Natural killer cell (primary cell): ENCODE measurements around the gene CYP19A1. TPM values are rescaled to one million over a fixed set of nuclear protein-coding genes. Genes with fewer than 3 reads are reported as not detected.

Experiments used
- ATAC-seq, 3 donors: fragments of 150-1000 bp in 2 of 3; fragments of 200-7000 bp in 1 of 3; cut with Tn5 transposase; 1 replicate in 1 of 3; 2 replicates in 2 of 3; pipeline ENCODE4 v1.10.0; 2021; ENCODE audit warnings: mild to moderate bottlenecking in 2 of 3, moderate library complexity in 2 of 3
- DNase-seq, 2 donors: peaks; one replicate each; pipeline versions ENCODE4 v3.0.0 to v3.0.0-alpha.2; 2013 to 2021; ENCODE audit warnings: mixed read lengths in 1 of 2
- H3K27ac ChIP-seq: one replicate; pipeline ENCODE4 v1.5.1; 2013; ENCODE audit warnings: mild to moderate bottlenecking, low read length
- H3K27me3 ChIP-seq: one replicate; pipeline ENCODE4 v1.6.1; 2013; ENCODE audit warnings: low read length; ENCODE audit not compliant: control insufficient read depth, insufficient read depth
- H3K36me3 ChIP-seq: one replicate; pipeline ENCODE4 v1.6.1; 2013; ENCODE audit warnings: low read length; ENCODE audit not compliant: control insufficient read depth, insufficient read depth
- H3K4me1 ChIP-seq: one replicate; pipeline ENCODE4 v1.6.1; 2013; ENCODE audit warnings: low read length; ENCODE audit not compliant: control insufficient read depth, insufficient read depth
- H3K4me3 ChIP-seq: one replicate; pipeline ENCODE4 v1.5.1; 2013; ENCODE audit warnings: low read length
- H3K9me3 ChIP-seq: one replicate; pipeline ENCODE4 v1.6.1; 2013; ENCODE audit warnings: low read length; ENCODE audit not compliant: control insufficient read depth, insufficient read depth
- H3K27ac Mint-ChIP-seq, 2 donors: one replicate each; pipeline ENCODE4 v1.8.0; 2022; ENCODE audit warnings: mild to moderate bottlenecking in 2 of 2, mixed read lengths in 2 of 2, moderate library complexity in 1 of 2
- H3K27me3 Mint-ChIP-seq, 2 donors: one replicate each; pipeline ENCODE4 v1.8.0; 2022; ENCODE audit warnings: low read depth in 2 of 2, mixed read lengths in 2 of 2
- H3K36me3 Mint-ChIP-seq: one replicate; pipeline ENCODE4 v1.8.0; 2022; ENCODE audit warnings: mixed read lengths
- H3K4me1 Mint-ChIP-seq, 2 donors: one replicate each; pipeline ENCODE4 v1.8.0; 2022; ENCODE audit warnings: mixed read lengths in 2 of 2
- H3K4me3 Mint-ChIP-seq: one replicate; pipeline ENCODE4 v1.8.0; 2022; ENCODE audit warnings: mild to moderate bottlenecking, moderate library complexity, mixed read lengths
- H3K9me3 Mint-ChIP-seq, 2 donors: one replicate each; pipeline ENCODE4 v1.8.0; 2022; ENCODE audit warnings: mixed read lengths in 2 of 2
- WGBS: methylation state at CpG from one replicate; pipeline ENCODE4 v1.1.7; 2013; ENCODE audit warnings: missing lambda C conversion rate; ENCODE audit not compliant: insufficient coverage; 5-methylcytosine and 5-hydroxymethylcytosine counted together
- intact Hi-C: fragments of 100-400 bp; cut with micrococcal nuclease; formaldehyde crosslinking; loops from one replicate; pipeline ENCODE4 v1.14.2; 2022
- total RNA-seq, 4 donors: library from RNA; stranded (reverse); fragments of 120-200 nt in 1 of 4; gene quantifications; one replicate each; pipeline versions ENCODE4 v1.2.3 to v1.2.4, GENCODE V29; 2013 to 2022
- TF ChIP-seq, protein P1 (sequence below): fragments of 200-600 bp; IDR thresholded peaks from one replicate; pipeline ENCODE4 v1.8.0; 2022; ENCODE audit warnings: antibody characterized with exemption

Gene CYP19A1
- total RNA-seq, 3 donors from 2014 or later (not counting 1 experiment from before 2014, with no cell fraction given): not detected

DNA sequence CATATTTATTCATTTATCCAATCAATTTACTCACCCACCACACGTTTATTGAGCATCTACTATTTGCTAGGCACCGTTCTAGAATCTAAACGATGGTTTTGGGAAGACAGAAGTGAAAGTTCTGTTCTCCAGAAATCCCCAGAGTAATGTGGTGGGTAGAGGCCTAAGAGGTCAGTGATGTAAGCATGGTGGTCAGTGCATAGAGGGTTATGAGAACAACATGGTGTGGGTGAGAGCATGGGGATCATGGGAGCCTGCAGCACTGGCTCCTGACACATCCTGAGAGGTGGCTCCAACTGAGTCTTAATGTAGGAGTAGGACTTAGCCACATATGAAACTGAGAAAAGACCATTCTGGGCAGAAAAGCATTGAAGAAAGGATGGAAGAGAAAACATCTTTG, 158.4 kb downstream of the CYP19A1 start:
- no peak overlapping the region for H3K4me3 ChIP-seq
- no peaks in the 10 kb centered on the region for H3K4me1 Mint-ChIP-seq
- no peaks in the 10 kb centered on the region for H3K9me3 Mint-ChIP-seq
- TF ChIP-seq, protein P1, sequence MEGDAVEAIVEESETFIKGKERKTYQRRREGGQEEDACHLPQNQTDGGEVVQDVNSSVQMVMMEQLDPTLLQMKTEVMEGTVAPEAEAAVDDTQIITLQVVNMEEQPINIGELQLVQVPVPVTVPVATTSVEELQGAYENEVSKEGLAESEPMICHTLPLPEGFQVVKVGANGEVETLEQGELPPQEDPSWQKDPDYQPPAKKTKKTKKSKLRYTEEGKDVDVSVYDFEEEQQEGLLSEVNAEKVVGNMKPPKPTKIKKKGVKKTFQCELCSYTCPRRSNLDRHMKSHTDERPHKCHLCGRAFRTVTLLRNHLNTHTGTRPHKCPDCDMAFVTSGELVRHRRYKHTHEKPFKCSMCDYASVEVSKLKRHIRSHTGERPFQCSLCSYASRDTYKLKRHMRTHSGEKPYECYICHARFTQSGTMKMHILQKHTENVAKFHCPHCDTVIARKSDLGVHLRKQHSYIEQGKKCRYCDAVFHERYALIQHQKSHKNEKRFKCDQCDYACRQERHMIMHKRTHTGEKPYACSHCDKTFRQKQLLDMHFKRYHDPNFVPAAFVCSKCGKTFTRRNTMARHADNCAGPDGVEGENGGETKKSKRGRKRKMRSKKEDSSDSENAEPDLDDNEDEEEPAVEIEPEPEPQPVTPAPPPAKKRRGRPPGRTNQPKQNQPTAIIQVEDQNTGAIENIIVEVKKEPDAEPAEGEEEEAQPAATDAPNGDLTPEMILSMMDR: no peak
- H3K4me1 ChIP-seq: no peaks in the 10 kb centered on the region
- 94% methylated on average over 3 of the region's 3 CpGs for WGBS
- intact Hi-C loops: no loop called here
- peaks cover 5 to 28% of the 10 kb centered on the region in 2 donors for H3K27me3 Mint-ChIP-seq
- no peak overlapping the region for H3K4me3 Mint-ChIP-seq
- H3K36me3 Mint-ChIP-seq: no peaks in the 10 kb centered on the region
- H3K27me3 ChIP-seq: no peaks in the 10 kb centered on the region
- DNase-seq (no peak), ATAC-seq (no peak)
- H3K27ac Mint-ChIP-seq: no peak overlapping the region
- no peaks in the 10 kb centered on the region for H3K36me3 ChIP-seq
- no peak overlapping the region for H3K27ac ChIP-seq
- H3K9me3 ChIP-seq: no peaks in the 10 kb centered on the region

DNA sequence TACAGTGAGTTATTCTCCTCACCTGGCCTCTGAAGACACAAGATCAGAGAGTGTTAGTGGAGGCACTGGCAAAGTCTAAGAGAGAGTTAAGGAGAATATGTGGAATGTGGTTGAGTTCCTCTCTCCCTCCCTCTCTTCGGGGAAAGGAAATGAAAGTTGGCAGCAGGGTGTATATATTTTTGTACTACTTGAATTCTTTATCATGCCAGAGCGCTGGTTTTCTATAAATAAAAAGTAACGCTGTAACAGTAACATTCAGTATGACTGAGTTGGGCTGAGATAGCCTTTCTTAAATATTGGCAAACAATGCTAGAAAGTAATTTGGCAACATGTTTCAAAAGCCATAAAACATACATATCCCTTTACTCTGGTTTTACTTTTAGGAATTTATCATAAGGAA, 166.2 kb downstream of the CYP19A1 start:
- Histone ChIP-seq H3K4me3 (no peak overlapping the region), H3K36me3 (no peaks in the 10 kb centered on the region), H3K9me3 (no peaks in the 10 kb centered on the region), H3K27ac (no peak overlapping the region), H3K4me1 (no peaks in the 10 kb centered on the region), H3K27me3 (no peaks in the 10 kb centered on the region)
- intact Hi-C loops: no loop called here
- no peaks in the 10 kb centered on the region for H3K4me1 Mint-ChIP-seq
- ATAC-seq (no peak), DNase-seq (no peak)
- TF ChIP-seq, protein P1: no peak
- H3K36me3 Mint-ChIP-seq: no peaks in the 10 kb centered on the region
- 53% methylated on average over 2 of the region's 3 CpGs for WGBS
- no peak overlapping the region for H3K4me3 Mint-ChIP-seq
- no peaks in the 10 kb centered on the region for H3K9me3 Mint-ChIP-seq
- no peak overlapping the region for H3K27ac Mint-ChIP-seq
- H3K27me3 Mint-ChIP-seq: peaks cover 4 to 25% of the 10 kb centered on the region in 2 donors

DNA sequence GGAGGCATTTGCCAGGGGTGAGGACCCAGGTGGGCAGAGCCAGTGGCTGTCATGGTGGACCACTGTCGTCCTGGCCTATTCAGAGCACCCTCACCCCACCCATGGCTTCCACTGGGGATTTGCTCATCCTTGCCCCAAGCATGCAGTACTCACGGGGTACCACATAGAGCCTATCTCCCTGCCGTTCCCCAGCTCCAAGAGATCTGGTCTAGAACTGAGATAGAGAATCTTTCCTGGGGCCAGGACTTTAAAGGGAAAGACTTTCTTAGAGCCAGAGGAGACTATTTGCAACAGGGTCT, 166.8 kb downstream of the CYP19A1 start:
- Histone ChIP-seq H3K36me3 (no peaks in the 10 kb centered on the region), H3K9me3 (no peaks in the 10 kb centered on the region), H3K4me1 (no peaks in the 10 kb centered on the region), H3K27me3 (no peaks in the 10 kb centered on the region), H3K4me3 (no peak overlapping the region), H3K27ac (no peak overlapping the region)
- no peaks in the 10 kb centered on the region for H3K36me3 Mint-ChIP-seq
- WGBS: 78% methylated on average over 3 of the region's 3 CpGs
- H3K4me3 Mint-ChIP-seq: no peak overlapping the region
- ATAC-seq (no peak), DNase-seq (no peak)
- no peak overlapping the region for H3K27ac Mint-ChIP-seq
- TF ChIP-seq, protein P1: no peak
- intact Hi-C loops: no loop called here
- H3K9me3 Mint-ChIP-seq: no peaks in the 10 kb centered on the region
- H3K27me3 Mint-ChIP-seq: peaks cover 4 to 25% of the 10 kb centered on the region in 2 donors
- no peaks in the 10 kb centered on the region for H3K4me1 Mint-ChIP-seq

DNA sequence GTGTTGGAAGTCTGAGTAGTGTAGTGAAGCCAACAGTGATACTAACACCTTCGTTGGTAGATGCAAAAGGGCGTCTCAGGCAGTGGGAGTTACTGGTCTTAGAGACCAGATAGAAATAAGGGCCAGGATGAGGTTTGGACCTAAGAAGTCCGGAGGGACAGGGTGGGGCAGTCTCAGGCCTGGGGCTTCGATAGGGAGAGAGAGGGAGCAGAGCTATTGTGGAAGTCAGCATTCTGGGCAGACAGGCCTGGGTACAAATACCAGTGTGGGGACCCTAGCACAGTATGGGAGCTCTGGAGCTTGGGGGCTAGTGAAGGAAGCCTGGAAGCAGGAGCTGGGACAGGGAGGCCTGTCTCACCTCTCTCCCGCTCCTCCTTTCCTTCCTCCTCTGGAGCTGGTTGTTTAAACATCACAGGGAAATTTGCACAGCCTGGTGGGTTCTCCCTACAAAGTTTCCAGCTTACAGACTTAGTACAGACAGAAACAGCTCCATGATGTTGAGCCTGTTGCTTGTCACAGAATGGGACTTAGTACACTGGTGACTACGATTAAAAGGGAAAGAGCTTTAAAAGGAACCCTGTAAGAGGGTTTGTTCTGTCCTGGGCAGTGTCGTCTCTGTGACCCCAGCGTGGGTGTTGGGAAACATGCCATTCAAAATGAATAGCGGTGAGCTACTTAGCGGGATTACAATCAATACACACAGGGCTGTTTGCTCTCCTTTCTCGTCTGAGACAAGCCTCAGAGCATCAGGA, 167.3 kb downstream of the CYP19A1 start:
- Histone ChIP-seq H3K9me3 (no peaks in the 10 kb centered on the region), H3K27ac (no peak overlapping the region), H3K27me3 (no peaks in the 10 kb centered on the region), H3K4me3 (no peak overlapping the region), H3K36me3 (no peaks in the 10 kb centered on the region), H3K4me1 (no peaks in the 10 kb centered on the region)
- no peaks in the 10 kb centered on the region for H3K9me3 Mint-ChIP-seq
- no peaks in the 10 kb centered on the region for H3K4me1 Mint-ChIP-seq
- TF ChIP-seq, protein P1: no peak
- no peaks in the 10 kb centered on the region for H3K36me3 Mint-ChIP-seq
- H3K4me3 Mint-ChIP-seq: no peak overlapping the region
- peaks cover 4 to 25% of the 10 kb centered on the region in 2 donors for H3K27me3 Mint-ChIP-seq
- intact Hi-C loops: no loop called here
- ATAC-seq: no peak
- 66% methylated on average over 11 of the region's 11 CpGs for WGBS
- no peak overlapping the region for H3K27ac Mint-ChIP-seq
- DNase-seq: no peak
